Loucy (cell line): ENCODE data around the gene QRICH1.
A peak's percentile ranks its signal among the peaks of the same experiment; 100 is the strongest.

ENCODE experiments used
- H2AFZ ChIP-seq: fragments of 200-600 bp; sonication (generic); 2 replicates; pipeline ENCODE4 v1.6.0; 2016; ENCODE audit warnings: antibody characterized with exemption, mild to moderate bottlenecking, low read length, moderate library complexity
- H3F3A ChIP-seq: fragments of 200-600 bp; 2 replicates; pipeline ENCODE4 v1.6.0; 2016; ENCODE audit warnings: antibody characterized with exemption, low read depth, mild to moderate bottlenecking
- H3K27me3 ChIP-seq: fragments of 200-600 bp; sonication (generic); 2 replicates; pipeline ENCODE4 v1.6.1; 2014; ENCODE audit warnings: low read length, mild to moderate bottlenecking; ENCODE audit not compliant: insufficient read depth, poor library complexity, severe bottlenecking
- H3K36me3 ChIP-seq: fragments of 200-600 bp; sonication (generic); 2 replicates; pipeline ENCODE4 v1.6.1; 2016; ENCODE audit warnings: low read length; ENCODE audit not compliant: insufficient read depth
- H3K4me1 ChIP-seq: fragments of 200-600 bp; sonication (generic); 2 replicates; pipeline ENCODE4 v1.5.1; 2014; ENCODE audit warnings: low read length, mild to moderate bottlenecking; ENCODE audit not compliant: insufficient read depth, poor library complexity, severe bottlenecking
- H3K4me2 ChIP-seq: fragments of 200-600 bp; sonication (generic); 2 replicates; pipeline ENCODE4 v1.6.0; 2014; ENCODE audit warnings: antibody characterized with exemption, low read length, low read depth, mild to moderate bottlenecking; ENCODE audit not compliant: poor library complexity, severe bottlenecking
- H3K4me3 ChIP-seq: fragments of 200-600 bp; sonication (generic); 2 replicates; pipeline ENCODE4 v1.5.1; 2014; ENCODE audit warnings: low read length, mild to moderate bottlenecking, mixed read lengths; ENCODE audit not compliant: poor library complexity, severe bottlenecking
- H3K79me2 ChIP-seq: fragments of 200-600 bp; sonication (generic); 2 replicates; pipeline ENCODE4 v1.6.1; 2014; ENCODE audit warnings: low read length; ENCODE audit not compliant: insufficient read depth
- H3K9ac ChIP-seq: fragments of 200-600 bp; sonication (generic); 2 replicates; pipeline ENCODE4 v1.6.0; 2014; ENCODE audit warnings: mild to moderate bottlenecking, low read depth, low read length, moderate library complexity; ENCODE audit not compliant: poor library complexity, severe bottlenecking
- H3K9me2 ChIP-seq: fragments of 200-600 bp; sonication (generic); replicated peaks from 2 replicates; pipeline ENCODE4 v1.6.1; 2016; ENCODE audit warnings: low read depth, low read length, mixed read lengths
- H3K9me3 ChIP-seq: fragments of 200-600 bp; sonication (generic); 2 replicates; pipeline ENCODE4 v1.6.1; 2014; ENCODE audit warnings: mild to moderate bottlenecking, antibody characterized with exemption, low read length, low read depth; ENCODE audit not compliant: insufficient read depth
- H4K20me1 ChIP-seq: fragments of 200-600 bp; sonication (generic); 2 replicates; pipeline ENCODE4 v1.6.0; 2014; ENCODE audit warnings: antibody characterized with exemption, low read length, mild to moderate bottlenecking; ENCODE audit not compliant: insufficient read depth, poor library complexity, severe bottlenecking
- CTCF ChIP-seq: fragments of 200-600 bp; sonication (generic); conservative IDR thresholded peaks from 2 replicates; pipeline ENCODE4 v1.5.1; 2014; ENCODE audit warnings: mild to moderate bottlenecking, antibody characterized with exemption, low read length
- EZH2phosphoT487 ChIP-seq: fragments of 200-600 bp; IDR thresholded peaks from 2 replicates; pipeline ENCODE4 v1.6.1; 2018; ENCODE audit warnings: antibody characterized with exemption, mild to moderate bottlenecking, moderate library complexity, borderline replicate concordance

Gene QRICH1

GRCh38 chr3:49093853-49094767, at the start of gene QRICH1:
Gene QRICH1, minus strand, starts transcription at chr3:49094071. Its CDS starts 17,054 bp downstream, at chr3:49077017.
- H3K36me3 ChIP-seq, result peaks cover 22% of the 10 kb centered on the region; the same call in 1 of the 2 replicates
- peaks cover 36% of the 10 kb centered on the region for H4K20me1 ChIP-seq
- H3K4me2 ChIP-seq, result peak within 1 kb of the TSS; percentile 91
- no peaks in the 10 kb centered on the region for H3K27me3 ChIP-seq
- H3K9ac ChIP-seq, result peak within 1 kb of the TSS; percentile 81
- peaks cover 16% of the 10 kb centered on the region for H3K4me1 ChIP-seq
- H3K79me2 ChIP-seq, result peaks cover 42% of the 10 kb centered on the region
- H3K4me3 ChIP-seq, result peak within 1 kb of the TSS; percentile 81
- H3F3A ChIP-seq, result no peaks in the 10 kb centered on the region
- peak within 1 kb of the TSS; percentile 87 for H2AFZ ChIP-seq
- TF ChIP-seq CTCF, result peak; percentile 65
- no peak for TF ChIP-seq EZH2phosphoT487
- H3K9me2 ChIP-seq, result no peaks in the 10 kb centered on the region
- H3K9me3 ChIP-seq, result no peaks in the 10 kb centered on the region

GRCh38 chr3:49140080-49140479, 46.2 kb upstream of the QRICH1 start:
- Histone ChIP-seq H3F3A (no peaks in the 10 kb centered on the region), H3K4me2 (no peak overlapping the region), H4K20me1 (no peaks in the 10 kb centered on the region), H3K4me1 (no peaks in the 10 kb centered on the region), H3K4me3 (no peak overlapping the region), H3K9ac (no peak overlapping the region), H3K27me3 (no peaks in the 10 kb centered on the region), H3K36me3 (no peaks in the 10 kb centered on the region), H3K9me2 (no peaks in the 10 kb centered on the region), H3K79me2 (no peaks in the 10 kb centered on the region), H2AFZ (no peak overlapping the region), H3K9me3 (no peaks in the 10 kb centered on the region; the same call in 1 of the 2 replicates)
- TF ChIP-seq EZH2phosphoT487 (no peak), CTCF (no peak)

- no peak overlapping the region for H2AFZ ChIP-seq
- no peaks in the 10 kb centered on the region for H3K27me3 ChIP-seq
- no peak for TF ChIP-seq CTCF
- no peak for TF ChIP-seq EZH2phosphoT487
Measured at GRCh38 chr3:49135499-49135898, 41.6 kb upstream of the QRICH1 start.

More at GRCh38 chr3:49135499-49135898, 41.6 kb upstream of the QRICH1 start:
- Histone ChIP-seq H3K36me3 (no peaks in the 10 kb centered on the region), H3K9ac (no peak overlapping the region), H4K20me1 (no peaks in the 10 kb centered on the region), H3K9me3 (no peaks in the 10 kb centered on the region), H3K4me3 (no peak overlapping the region), H3K4me1 (no peaks in the 10 kb centered on the region), H3K79me2 (no peaks in the 10 kb centered on the region), H3K9me2 (no peaks in the 10 kb centered on the region), H3K4me2 (no peak overlapping the region), H3F3A (no peaks in the 10 kb centered on the region)
